ENCODE data around the gene CMTM6.
"Not testable (repeated sequence)": the region's sequence is repeated elsewhere in the genome, so short reads cannot be mapped to it uniquely, and the experiment has no call there.

DNA sequence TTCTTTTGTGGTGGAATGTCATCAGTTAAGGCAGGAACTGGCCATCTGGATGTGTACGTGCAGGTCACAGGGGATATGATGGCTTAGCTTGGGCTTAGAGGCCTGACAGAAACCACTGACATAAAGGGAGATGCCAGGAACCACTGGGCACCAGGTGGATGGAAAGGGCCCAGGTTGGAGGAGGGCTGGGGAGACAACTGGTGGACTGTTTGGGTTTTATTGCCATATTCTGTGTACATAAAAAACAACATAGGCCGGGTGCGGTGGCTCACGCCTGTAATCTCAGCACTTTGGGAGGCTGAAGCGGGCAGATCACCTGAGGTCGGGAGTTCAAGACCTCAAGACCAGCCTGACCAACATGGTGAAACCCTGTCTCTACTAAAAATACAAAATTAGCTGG lies 35.8 kb downstream of the CMTM6 start:
- TF ChIP-seq, protein P1, sequence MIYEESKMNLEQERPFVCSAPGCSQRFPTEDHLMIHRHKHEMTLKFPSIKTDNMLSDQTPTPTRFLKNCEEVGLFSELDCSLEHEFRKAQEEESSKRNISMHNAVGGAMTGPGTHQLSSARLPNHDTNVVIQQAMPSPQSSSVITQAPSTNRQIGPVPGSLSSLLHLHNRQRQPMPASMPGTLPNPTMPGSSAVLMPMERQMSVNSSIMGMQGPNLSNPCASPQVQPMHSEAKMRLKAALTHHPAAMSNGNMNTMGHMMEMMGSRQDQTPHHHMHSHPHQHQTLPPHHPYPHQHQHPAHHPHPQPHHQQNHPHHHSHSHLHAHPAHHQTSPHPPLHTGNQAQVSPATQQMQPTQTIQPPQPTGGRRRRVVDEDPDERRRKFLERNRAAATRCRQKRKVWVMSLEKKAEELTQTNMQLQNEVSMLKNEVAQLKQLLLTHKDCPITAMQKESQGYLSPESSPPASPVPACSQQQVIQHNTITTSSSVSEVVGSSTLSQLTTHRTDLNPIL (CRISPR knock-in tag; IDR thresholded peaks at IDR 0.05; ENCODE audit: low read depth): not testable (repeated sequence)
- not testable (repeated sequence) for TF ChIP-seq RARB (CRISPR knock-in tag; IDR thresholded peaks at IDR 0.05); PATZ1 (CRISPR knock-in tag; IDR thresholded peaks at IDR 0.05; ENCODE audit: borderline replicate concordance); ZNF70 (CRISPR knock-in tag; IDR thresholded peaks at IDR 0.05); ZFP3 (CRISPR knock-in tag; IDR thresholded peaks at IDR 0.05); ISL1 (CRISPR knock-in tag; IDR thresholded peaks at IDR 0.05)
